ENCODE measurements around the gene C2orf81. TPM values are rescaled to one million over a fixed set of nuclear protein-coding genes. Genes with fewer than 3 reads are reported as not detected.

The C2orf81 gene
- total RNA-seq, 1 donor from 2014 or later = 2.4 TPM

GRCh38 chr2:74401891-74402290 lies 19.5 kb downstream of the C2orf81 start:
- Mint-ChIP-seq H3K9me3 (ENCODE audit: unreplicated experiment) (no peaks in the 10 kb centered on the region), H3K27ac (ENCODE audit: unreplicated experiment) (no peak overlapping the region)

DNA sequence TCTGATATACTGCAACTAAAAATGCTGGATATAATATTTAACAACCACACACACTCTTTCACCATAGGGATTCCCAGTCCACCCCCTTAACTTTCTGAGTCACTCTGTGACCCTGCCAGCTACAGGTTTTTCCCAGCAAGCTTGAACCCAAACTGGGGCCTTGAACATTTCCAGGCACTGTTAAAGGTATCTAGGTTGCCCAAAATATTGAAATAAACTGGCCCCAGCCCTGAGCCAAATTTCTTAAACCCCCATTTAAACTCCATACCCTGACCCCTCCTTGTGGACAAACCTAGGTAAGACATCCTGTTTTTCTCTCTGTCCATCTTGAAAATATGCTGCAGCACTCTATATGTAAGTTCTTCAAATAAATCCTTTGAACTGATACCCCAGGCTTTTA lies 21.6 kb downstream of the C2orf81 start:
- no peaks in the 10 kb centered on the region for H3K4me1 Mint-ChIP-seq (ENCODE audit: unreplicated experiment)
- TF ChIP-seq, protein P1, sequence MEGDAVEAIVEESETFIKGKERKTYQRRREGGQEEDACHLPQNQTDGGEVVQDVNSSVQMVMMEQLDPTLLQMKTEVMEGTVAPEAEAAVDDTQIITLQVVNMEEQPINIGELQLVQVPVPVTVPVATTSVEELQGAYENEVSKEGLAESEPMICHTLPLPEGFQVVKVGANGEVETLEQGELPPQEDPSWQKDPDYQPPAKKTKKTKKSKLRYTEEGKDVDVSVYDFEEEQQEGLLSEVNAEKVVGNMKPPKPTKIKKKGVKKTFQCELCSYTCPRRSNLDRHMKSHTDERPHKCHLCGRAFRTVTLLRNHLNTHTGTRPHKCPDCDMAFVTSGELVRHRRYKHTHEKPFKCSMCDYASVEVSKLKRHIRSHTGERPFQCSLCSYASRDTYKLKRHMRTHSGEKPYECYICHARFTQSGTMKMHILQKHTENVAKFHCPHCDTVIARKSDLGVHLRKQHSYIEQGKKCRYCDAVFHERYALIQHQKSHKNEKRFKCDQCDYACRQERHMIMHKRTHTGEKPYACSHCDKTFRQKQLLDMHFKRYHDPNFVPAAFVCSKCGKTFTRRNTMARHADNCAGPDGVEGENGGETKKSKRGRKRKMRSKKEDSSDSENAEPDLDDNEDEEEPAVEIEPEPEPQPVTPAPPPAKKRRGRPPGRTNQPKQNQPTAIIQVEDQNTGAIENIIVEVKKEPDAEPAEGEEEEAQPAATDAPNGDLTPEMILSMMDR (IDR thresholded peaks at IDR 0.05) = peak; percentile 51
- H3K4me3 Mint-ChIP-seq (ENCODE audit: unreplicated experiment) = no peak overlapping the region
- DNase-seq (ENCODE audit: extremely low spot score, unreplicated experiment) = no peak
- peaks cover 12% of the 10 kb centered on the region for H3K27me3 Mint-ChIP-seq (ENCODE audit: unreplicated experiment)
- no peaks in the 10 kb centered on the region for H3K9me3 Mint-ChIP-seq (ENCODE audit: unreplicated experiment)
- H3K27ac Mint-ChIP-seq (ENCODE audit: unreplicated experiment) = no peak overlapping the region
- H3K36me3 Mint-ChIP-seq (ENCODE audit: unreplicated experiment) = no peaks in the 10 kb centered on the region

More at GRCh38 chr2:74401891-74402290, 19.5 kb downstream of the C2orf81 start:
- Mint-ChIP-seq H3K27me3 (ENCODE audit: unreplicated experiment) (peaks cover 13% of the 10 kb centered on the region), H3K36me3 (ENCODE audit: unreplicated experiment) (no peaks in the 10 kb centered on the region), H3K4me3 (ENCODE audit: unreplicated experiment) (no peak overlapping the region), H3K4me1 (ENCODE audit: unreplicated experiment) (no peaks in the 10 kb centered on the region)
- DNase-seq (ENCODE audit: extremely low spot score, unreplicated experiment) = no peak
- TF ChIP-seq, protein P1 (IDR thresholded peaks at IDR 0.05) = no peak

DNA sequence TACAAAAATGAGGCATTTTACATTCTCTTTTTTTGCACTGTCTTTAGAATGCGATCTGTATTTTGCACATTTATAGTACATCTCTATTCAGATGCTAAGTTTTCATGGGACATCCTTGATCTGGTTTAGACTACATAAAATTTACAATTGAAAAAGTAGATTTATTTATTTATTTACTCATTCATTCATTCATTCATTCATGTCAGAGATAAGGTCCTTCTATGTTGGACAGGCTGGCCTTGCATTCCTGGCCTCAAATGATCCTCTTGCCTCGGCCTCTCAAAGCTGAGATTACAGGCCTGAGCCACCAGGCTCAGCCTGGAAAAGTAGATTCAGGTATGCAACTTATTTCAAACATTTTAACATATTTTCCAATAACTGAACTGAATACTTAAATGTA lies 25.3 kb downstream of the C2orf81 start:
- H3K27me3 Mint-ChIP-seq (ENCODE audit: unreplicated experiment) = peaks cover 18% of the 10 kb centered on the region
- no peaks in the 10 kb centered on the region for H3K4me1 Mint-ChIP-seq (ENCODE audit: unreplicated experiment)
- DNase-seq (ENCODE audit: extremely low spot score, unreplicated experiment) = no peak
- no peak overlapping the region for H3K4me3 Mint-ChIP-seq (ENCODE audit: unreplicated experiment)
- no peak overlapping the region for H3K27ac Mint-ChIP-seq (ENCODE audit: unreplicated experiment)
- TF ChIP-seq, protein P1 (IDR thresholded peaks at IDR 0.05) = no peak
- H3K9me3 Mint-ChIP-seq (ENCODE audit: unreplicated experiment) = no peaks in the 10 kb centered on the region
- no peaks in the 10 kb centered on the region for H3K36me3 Mint-ChIP-seq (ENCODE audit: unreplicated experiment)

DNA sequence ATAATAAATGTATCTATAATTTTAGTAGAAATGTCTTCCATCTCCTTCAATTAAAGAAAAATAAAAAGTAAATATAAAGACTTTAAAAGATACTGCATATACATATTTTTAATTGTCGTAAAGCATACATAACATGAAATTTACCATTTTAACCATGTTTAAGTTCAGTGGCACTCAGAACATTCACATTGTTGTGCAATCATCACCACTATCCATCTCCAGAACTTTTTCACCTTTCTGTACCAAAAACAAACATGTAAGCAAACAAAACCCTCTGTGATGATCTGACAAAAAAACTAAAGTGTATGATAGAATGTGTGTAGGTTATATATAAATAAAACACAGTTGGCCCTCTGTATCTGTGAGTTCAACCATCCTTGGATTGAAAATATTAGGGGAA lies 27.9 kb downstream of the C2orf81 start:
- no peaks in the 10 kb centered on the region for H3K9me3 Mint-ChIP-seq (ENCODE audit: unreplicated experiment)
- H3K36me3 Mint-ChIP-seq (ENCODE audit: unreplicated experiment) = no peaks in the 10 kb centered on the region
- no peaks in the 10 kb centered on the region for H3K4me1 Mint-ChIP-seq (ENCODE audit: unreplicated experiment)
- no peak overlapping the region for H3K4me3 Mint-ChIP-seq (ENCODE audit: unreplicated experiment)
- TF ChIP-seq, protein P1 (IDR thresholded peaks at IDR 0.05) = no peak
- H3K27ac Mint-ChIP-seq (ENCODE audit: unreplicated experiment) = no peak overlapping the region
- H3K27me3 Mint-ChIP-seq (ENCODE audit: unreplicated experiment) = peaks cover 13% of the 10 kb centered on the region
- no peak for DNase-seq (ENCODE audit: extremely low spot score, unreplicated experiment)

GRCh38 chr2:74392449-74392743 lies 29.0 kb downstream of the C2orf81 start:
- TF ChIP-seq, protein P1 (IDR thresholded peaks at IDR 0.05) = no peak
- Mint-ChIP-seq H3K4me3 (ENCODE audit: unreplicated experiment) (no peak overlapping the region), H3K4me1 (ENCODE audit: unreplicated experiment) (no peaks in the 10 kb centered on the region), H3K27me3 (ENCODE audit: unreplicated experiment) (peaks cover 13% of the 10 kb centered on the region), H3K27ac (ENCODE audit: unreplicated experiment) (no peak overlapping the region), H3K36me3 (ENCODE audit: unreplicated experiment) (no peaks in the 10 kb centered on the region), H3K9me3 (ENCODE audit: unreplicated experiment) (no peaks in the 10 kb centered on the region)
- no peak for DNase-seq (ENCODE audit: extremely low spot score, unreplicated experiment)

Measured in osteocyte (in vitro differentiated cells).